ENCODE results near the gene ARID1B. TPM values are rescaled to one million over a fixed set of nuclear protein-coding genes. Genes with fewer than 3 reads are reported as not detected.
A peak's percentile ranks its signal among the peaks of the same experiment; 100 is the strongest.

Gene ARID1B
- total and polyA plus RNA-seq, 2 experiments from 2014 or later: 41.9 to 72.7 TPM

DNA sequence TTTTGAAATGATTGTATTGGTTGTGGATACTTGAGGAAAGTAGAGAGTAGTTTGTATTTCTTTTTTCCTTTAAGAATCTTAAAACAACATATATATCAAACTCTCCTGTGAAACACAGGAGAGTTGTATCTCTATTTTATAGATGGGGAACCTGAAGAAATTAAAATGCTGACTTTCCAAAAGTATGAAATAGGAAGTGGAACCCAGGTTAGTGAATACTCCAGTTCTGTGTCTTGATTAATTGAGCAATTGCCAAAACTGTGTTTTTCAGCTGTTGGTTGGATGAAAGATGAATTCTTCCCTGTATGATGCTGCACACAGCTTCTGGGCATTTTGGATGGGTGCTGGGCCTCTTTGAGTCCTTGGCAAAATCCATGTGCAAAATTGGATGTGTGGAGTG is 86.3 kb downstream of the ARID1B start:
- no peaks in the 10 kb centered on the region for H3K9me3 ChIP-seq (ENCODE audit: low read depth)
- no peak for DNase-seq (ENCODE audit: low read depth in 1 of 2, low spot score in 1 of 2)
- no peak overlapping the region for H3K4me3 ChIP-seq
- H3K27ac ChIP-seq: no peak overlapping the region
- H3K4me1 ChIP-seq (ENCODE audit: low read depth): peaks cover 5% of the 10 kb centered on the region
- TF ChIP-seq, protein P1, sequence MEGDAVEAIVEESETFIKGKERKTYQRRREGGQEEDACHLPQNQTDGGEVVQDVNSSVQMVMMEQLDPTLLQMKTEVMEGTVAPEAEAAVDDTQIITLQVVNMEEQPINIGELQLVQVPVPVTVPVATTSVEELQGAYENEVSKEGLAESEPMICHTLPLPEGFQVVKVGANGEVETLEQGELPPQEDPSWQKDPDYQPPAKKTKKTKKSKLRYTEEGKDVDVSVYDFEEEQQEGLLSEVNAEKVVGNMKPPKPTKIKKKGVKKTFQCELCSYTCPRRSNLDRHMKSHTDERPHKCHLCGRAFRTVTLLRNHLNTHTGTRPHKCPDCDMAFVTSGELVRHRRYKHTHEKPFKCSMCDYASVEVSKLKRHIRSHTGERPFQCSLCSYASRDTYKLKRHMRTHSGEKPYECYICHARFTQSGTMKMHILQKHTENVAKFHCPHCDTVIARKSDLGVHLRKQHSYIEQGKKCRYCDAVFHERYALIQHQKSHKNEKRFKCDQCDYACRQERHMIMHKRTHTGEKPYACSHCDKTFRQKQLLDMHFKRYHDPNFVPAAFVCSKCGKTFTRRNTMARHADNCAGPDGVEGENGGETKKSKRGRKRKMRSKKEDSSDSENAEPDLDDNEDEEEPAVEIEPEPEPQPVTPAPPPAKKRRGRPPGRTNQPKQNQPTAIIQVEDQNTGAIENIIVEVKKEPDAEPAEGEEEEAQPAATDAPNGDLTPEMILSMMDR (IDR thresholded peaks at IDR 0.05; ENCODE audit: low read depth, low read length): no peak
- no peaks in the 10 kb centered on the region for H3K36me3 ChIP-seq
- H3K27me3 ChIP-seq: no peaks in the 10 kb centered on the region

DNA sequence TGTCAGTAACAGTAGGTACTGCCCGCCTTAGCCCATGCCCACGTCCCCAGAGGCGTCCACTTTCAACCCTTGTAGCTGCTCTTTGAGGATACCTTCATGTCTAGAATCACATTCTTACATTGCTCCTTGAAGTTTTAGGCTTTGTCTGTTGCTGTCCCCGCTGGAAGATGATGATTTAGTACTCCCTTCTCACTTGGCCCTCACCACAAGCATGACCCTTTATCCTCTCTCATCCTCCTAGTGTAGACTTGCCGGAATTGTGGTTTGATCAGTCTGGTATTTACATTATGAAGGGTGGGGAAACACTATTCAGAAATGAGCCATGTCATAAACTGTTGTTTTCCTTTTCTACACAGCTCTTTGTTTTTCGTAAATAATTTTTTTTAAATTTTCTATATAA is 87.4 kb downstream of the ARID1B start:
- H3K27me3 ChIP-seq: no peaks in the 10 kb centered on the region
- H3K4me1 ChIP-seq (ENCODE audit: low read depth): peaks cover 6% of the 10 kb centered on the region
- no peak for DNase-seq (ENCODE audit: low read depth in 1 of 2, low spot score in 1 of 2)
- no peaks in the 10 kb centered on the region for H3K36me3 ChIP-seq
- H3K4me3 ChIP-seq: no peak overlapping the region
- no peak overlapping the region for H3K27ac ChIP-seq
- no peaks in the 10 kb centered on the region for H3K9me3 ChIP-seq (ENCODE audit: low read depth)
- TF ChIP-seq, protein P1 (IDR thresholded peaks at IDR 0.05; ENCODE audit: low read depth, low read length): no peak

DNA sequence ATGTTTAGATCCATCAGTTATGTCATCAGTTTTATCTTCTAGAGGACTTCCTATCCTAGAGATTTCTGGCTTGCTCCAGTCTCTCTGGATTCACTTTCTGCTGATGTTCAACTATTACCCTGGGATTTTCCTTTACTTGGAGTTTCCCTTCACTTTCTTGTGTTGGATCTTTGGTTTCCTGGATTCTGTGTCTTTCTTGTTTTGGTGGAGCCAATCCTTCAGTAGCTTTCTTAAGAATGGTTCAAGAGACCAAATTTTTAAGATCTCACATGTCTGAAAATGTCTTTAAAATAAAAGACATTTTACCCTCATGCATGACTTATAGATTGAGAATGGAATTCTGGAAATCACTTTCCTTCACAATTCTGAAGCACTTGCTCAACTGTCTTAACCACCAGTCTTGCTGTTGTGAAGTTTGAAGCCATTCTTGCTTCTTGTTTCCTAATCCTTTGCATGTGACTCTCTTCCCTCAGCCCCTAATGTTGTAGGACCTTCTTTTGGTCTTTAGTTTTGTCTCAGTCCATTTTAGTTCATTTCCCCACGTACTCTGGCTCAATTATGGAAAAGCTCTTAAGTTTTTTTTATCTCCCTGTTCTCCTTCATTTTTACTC is 87.9 kb downstream of the ARID1B start:
- DNase-seq (ENCODE audit: low read depth in 1 of 2, low spot score in 1 of 2): peak in 1 of 2 donors; percentile 43
- Histone ChIP-seq H3K27ac (no peak overlapping the region), H3K27me3 (no peaks in the 10 kb centered on the region), H3K4me3 (no peak overlapping the region), H3K4me1 (ENCODE audit: low read depth) (peaks cover 12% of the 10 kb centered on the region), H3K9me3 (ENCODE audit: low read depth) (no peaks in the 10 kb centered on the region), H3K36me3 (no peaks in the 10 kb centered on the region)
- TF ChIP-seq, protein P1 (IDR thresholded peaks at IDR 0.05; ENCODE audit: low read depth, low read length): no peak

DNA sequence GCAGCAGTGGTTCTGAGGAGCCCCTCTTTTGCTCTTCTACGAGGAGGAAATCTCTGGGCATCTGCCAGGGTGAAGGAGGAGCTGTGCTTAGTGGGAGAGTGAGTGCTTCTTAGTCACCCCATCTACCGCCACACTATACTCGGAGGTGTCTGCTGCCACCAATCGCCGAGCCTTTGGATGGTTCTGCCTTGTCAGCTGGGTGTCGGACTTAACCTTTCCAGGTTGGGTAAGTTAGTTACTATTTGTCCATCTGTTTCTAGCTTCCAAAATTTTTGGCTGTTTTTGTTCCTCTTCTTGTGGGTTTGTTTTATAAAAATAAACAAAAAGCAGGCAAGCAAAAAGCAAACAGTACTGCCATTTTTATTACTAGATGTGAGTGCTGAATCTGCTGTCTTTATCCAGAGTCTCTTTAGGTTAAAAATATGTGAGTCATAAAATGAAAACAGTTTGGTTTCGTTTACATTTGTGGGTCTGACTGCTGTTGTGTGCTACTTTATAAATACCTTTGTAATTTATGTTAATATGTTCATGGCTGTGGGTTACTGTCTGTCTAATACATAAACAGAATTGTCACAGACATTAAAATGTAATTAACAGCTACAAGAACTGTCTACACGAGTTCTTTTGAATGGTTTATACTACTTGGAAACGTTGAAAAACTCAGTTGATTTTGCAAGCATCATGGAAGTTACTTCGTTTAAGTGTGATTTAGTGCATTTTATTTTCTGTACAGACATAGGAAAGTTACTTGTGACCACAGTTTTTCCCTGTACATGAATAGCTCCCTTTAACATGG is 89.2 kb downstream of the ARID1B start:
- Histone ChIP-seq H3K4me1 (ENCODE audit: low read depth) (peaks cover 21% of the 10 kb centered on the region), H3K4me3 (no peak overlapping the region), H3K9me3 (ENCODE audit: low read depth) (no peaks in the 10 kb centered on the region), H3K36me3 (no peaks in the 10 kb centered on the region), H3K27ac (peak overlapping the region; percentile 26), H3K27me3 (no peaks in the 10 kb centered on the region)
- peak in 1 of 2 donors; percentile 28 for DNase-seq (ENCODE audit: low read depth in 1 of 2, low spot score in 1 of 2)
- TF ChIP-seq, protein P1 (IDR thresholded peaks at IDR 0.05; ENCODE audit: low read depth, low read length): no peak

DNA sequence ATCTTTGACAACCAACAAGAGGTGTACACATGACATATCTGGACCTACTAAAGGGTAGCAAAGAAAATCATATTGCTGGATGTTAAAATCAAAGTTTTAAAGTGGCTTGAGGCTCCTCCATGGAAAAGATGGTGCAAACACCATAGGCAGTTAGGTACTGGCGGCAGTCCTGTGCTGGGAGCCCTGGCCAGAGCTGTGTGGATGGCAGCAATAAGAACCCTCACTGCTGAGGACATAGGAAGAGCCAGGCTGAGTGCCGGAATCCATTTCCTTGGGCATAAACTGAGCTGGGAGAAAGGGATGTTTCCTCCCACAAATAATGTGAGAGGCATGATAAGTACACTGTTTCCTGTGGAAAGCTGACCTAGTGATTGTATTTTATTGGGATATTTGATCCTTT is 89.9 kb downstream of the ARID1B start:
- H3K4me3 ChIP-seq: no peak overlapping the region
- H3K9me3 ChIP-seq (ENCODE audit: low read depth): no peaks in the 10 kb centered on the region
- TF ChIP-seq, protein P1 (IDR thresholded peaks at IDR 0.05; ENCODE audit: low read depth, low read length): no peak
- H3K27ac ChIP-seq: peak overlapping the region; percentile 26
- no peaks in the 10 kb centered on the region for H3K27me3 ChIP-seq
- peaks cover 21% of the 10 kb centered on the region for H3K4me1 ChIP-seq (ENCODE audit: low read depth)
- H3K36me3 ChIP-seq: no peaks in the 10 kb centered on the region
- DNase-seq (ENCODE audit: low read depth in 1 of 2, low spot score in 1 of 2): no peak
